Measurements from ENCODE around the gene FAT1. TPM values are rescaled to one million over a fixed set of nuclear protein-coding genes. Genes with fewer than 3 reads are reported as not detected.

The FAT1 gene
- total RNA-seq, 1 experiment from 2014 or later: 92.4 TPM

GRCh38 chr4:186628058-186628711 is 95.5 kb downstream of the FAT1 start:
- POLR2A ChIA-PET (ENCODE audit: unreplicated experiment): no interaction called here
- no TSS peak for BruUV-seq (replicated peaks)
- no peak overlapping the region for H3K4me2 ChIP-seq (ENCODE audit: low read length)
- no peak overlapping the region for H3K27ac ChIP-seq (ENCODE audit: low read length)
- H4K20me1 ChIP-seq (ENCODE audit: low read length): no peaks in the 10 kb centered on the region
- DNase-seq (no peak), ATAC-seq (no peak)
- H3K9me3 ChIP-seq (ENCODE audit: low read length): no peaks in the 10 kb centered on the region
- no peaks in the 10 kb centered on the region for H3K9me2 ChIP-seq (replicated peaks; ENCODE audit: low read length)
- intact Hi-C loops (cut with micrococcal nuclease): no loop called here
- no peaks in the 10 kb centered on the region for H3F3A ChIP-seq (ENCODE audit: low read length, unreplicated experiment)
- TF ChIP-seq EZH2phosphoT487 (IDR thresholded peaks at IDR 0.05; ENCODE audit: borderline replicate concordance, low read length) (no peak), EZH2 (IDR thresholded peaks at IDR 0.05; ENCODE audit: low read length, unreplicated experiment) (no peak), CTCF (conservative IDR thresholded peaks at IDR 0.05; ENCODE audit: low read depth, low read length) (no peak)
- no peak overlapping the region for H3K9ac ChIP-seq (ENCODE audit: low read length)
- CTCF ChIA-PET: no interaction called here
- H3K4me3 ChIP-seq (ENCODE audit: low read length): no peak overlapping the region
- H3K27me3 ChIP-seq (ENCODE audit: low read length): no peaks in the 10 kb centered on the region
- H3K36me3 ChIP-seq (ENCODE audit: low read depth, low read length): peaks cover 23% of the 10 kb centered on the region; the same call in 1 of the 2 replicates
- H3K4me1 ChIP-seq (ENCODE audit: insufficient read depth, low read length): no peaks in the 10 kb centered on the region
- H2AFZ ChIP-seq (ENCODE audit: low read length): no peak overlapping the region
- H3K79me2 ChIP-seq (ENCODE audit: low read length): no peaks in the 10 kb centered on the region

GRCh38 chr4:186627226-186627865 is 96.3 kb downstream of the FAT1 start:
- ChIA-PET CTCF (no interaction called here), POLR2A (ENCODE audit: unreplicated experiment) (no interaction called here)
- Histone ChIP-seq H3K4me2 (ENCODE audit: low read length) (no peak overlapping the region), H3K4me3 (ENCODE audit: low read length) (no peak overlapping the region), H3K9me2 (replicated peaks; ENCODE audit: low read length) (no peaks in the 10 kb centered on the region), H3K9ac (ENCODE audit: low read length) (no peak overlapping the region), H2AFZ (ENCODE audit: low read length) (no peak overlapping the region), H3K4me1 (ENCODE audit: insufficient read depth, low read length) (no peaks in the 10 kb centered on the region), H3K27me3 (ENCODE audit: low read length) (no peaks in the 10 kb centered on the region), H4K20me1 (ENCODE audit: low read length) (no peaks in the 10 kb centered on the region), H3K79me2 (ENCODE audit: low read length) (no peaks in the 10 kb centered on the region), H3F3A (ENCODE audit: low read length, unreplicated experiment) (no peaks in the 10 kb centered on the region), H3K27ac (ENCODE audit: low read length) (no peak overlapping the region), H3K36me3 (ENCODE audit: low read depth, low read length) (peaks cover 18% of the 10 kb centered on the region; the same call in 1 of the 2 replicates), H3K9me3 (ENCODE audit: low read length) (no peaks in the 10 kb centered on the region)
- intact Hi-C loops (cut with micrococcal nuclease): no loop called here
- no TSS peak for BruUV-seq (replicated peaks)
- no peak for DNase-seq
- ATAC-seq: no peak
- no peak for TF ChIP-seq CTCF (conservative IDR thresholded peaks at IDR 0.05; ENCODE audit: low read depth, low read length)

- no peaks in the 10 kb centered on the region for H4K20me1 ChIP-seq (ENCODE audit: low read length)
- H3K4me2 ChIP-seq (ENCODE audit: low read length): no peak overlapping the region
- no peaks in the 10 kb centered on the region for H3K27me3 ChIP-seq (ENCODE audit: low read length)
- H3K4me3 ChIP-seq (ENCODE audit: low read length): no peak overlapping the region
- no peak for ATAC-seq
- CTCF ChIA-PET: no interaction called here
- H3K4me1 ChIP-seq (ENCODE audit: insufficient read depth, low read length): no peaks in the 10 kb centered on the region
- no peak overlapping the region for H2AFZ ChIP-seq (ENCODE audit: low read length)
- peaks cover 26% of the 10 kb centered on the region for H3K36me3 ChIP-seq (ENCODE audit: low read depth, low read length)
- H3K9me3 ChIP-seq (ENCODE audit: low read length): no peaks in the 10 kb centered on the region
- H3K79me2 ChIP-seq (ENCODE audit: low read length): no peaks in the 10 kb centered on the region
- DNase-seq: no peak
- no peak overlapping the region for H3K9ac ChIP-seq (ENCODE audit: low read length)
- TF ChIP-seq CTCF (conservative IDR thresholded peaks at IDR 0.05; ENCODE audit: low read depth, low read length): no peak
- no peak for TF ChIP-seq EZH2phosphoT487 (IDR thresholded peaks at IDR 0.05; ENCODE audit: borderline replicate concordance, low read length)
- no peak for TF ChIP-seq EZH2 (IDR thresholded peaks at IDR 0.05; ENCODE audit: low read length, unreplicated experiment)
- no peaks in the 10 kb centered on the region for H3F3A ChIP-seq (ENCODE audit: low read length, unreplicated experiment)
- no TSS peak for BruUV-seq (replicated peaks)
- no peak overlapping the region for H3K27ac ChIP-seq (ENCODE audit: low read length)
- intact Hi-C loops (cut with micrococcal nuclease): no loop called here
- H3K9me2 ChIP-seq (replicated peaks; ENCODE audit: low read length): no peaks in the 10 kb centered on the region
- POLR2A ChIA-PET (ENCODE audit: unreplicated experiment): no interaction called here
These were observed 98.7 kb downstream of the FAT1 start for GRCh38 chr4:186624951-186625350.

Measured in PC-3 (cell line).